PC-3 (cell line): Measurements from ENCODE around the gene GPR101. TPM values are rescaled to one million over a fixed set of nuclear protein-coding genes. Genes with fewer than 3 reads are reported as not detected.

Experiments used
- ATAC-seq: fragments of 200-7000 bp; cut with Tn5 transposase; 2 replicates; pipeline ENCODE4 v1.9.1; 2020; ENCODE audit warnings: mild to moderate bottlenecking, moderate library complexity
- BruUV-seq: library from RNA; stranded (reverse); fragments of 400-500 nt; replicated peaks from 2 replicates; lab custom pipeline; 2021; lab: Mats Ljungman, UMichigan
- CTCF ChIA-PET: fragments of 300-600 bp; sonication (Branson Sonifier 250); formaldehyde crosslinking; loops from one replicate; lab custom pipeline; 2022; ENCODE audit warnings: antibody characterized with exemption; lab: Charles Lee
- POLR2A ChIA-PET: fragments of 300-600 bp; sonication (Branson Sonifier 250); formaldehyde crosslinking; loops from one replicate; lab custom pipeline; 2022; ENCODE audit warnings: antibody characterized with exemption; ENCODE audit not compliant: unreplicated experiment; lab: Charles Lee
- DNase-seq: peaks from one replicate; pipeline ENCODE4 v3.0.0-alpha.2; 2015
- H2AFZ ChIP-seq: fragments of 300-600 bp; sonication (generic); 2 replicates; pipeline ENCODE4 v1.6.0; 2016; ENCODE audit warnings: antibody characterized with exemption, low read length
- H3F3A ChIP-seq: fragments of 300-600 bp; sonication (generic); one replicate; pipeline ENCODE4 v1.6.0; 2017; ENCODE audit warnings: antibody characterized with exemption, low read length, control low read depth, mild to moderate bottlenecking; ENCODE audit not compliant: unreplicated experiment
- H3K27ac ChIP-seq: fragments of 300-600 bp; sonication (generic); 2 replicates; pipeline ENCODE4 v1.5.1; 2016; ENCODE audit warnings: mild to moderate bottlenecking, low read length
- H3K27me3 ChIP-seq: fragments of 300-600 bp; sonication (generic); 2 replicates; pipeline ENCODE4 v1.6.1; 2016; ENCODE audit warnings: low read length, mixed read lengths
- H3K36me3 ChIP-seq: fragments of 300-600 bp; sonication (generic); 2 replicates; pipeline ENCODE4 v1.6.1; 2016; ENCODE audit warnings: low read depth, mixed run types, low read length, mixed read lengths
- H3K4me1 ChIP-seq: fragments of 300-600 bp; sonication (generic); 2 replicates; pipeline ENCODE4 v1.5.1; 2016; ENCODE audit warnings: low read length; ENCODE audit not compliant: insufficient read depth
- H3K4me2 ChIP-seq: fragments of 300-600 bp; sonication (generic); 2 replicates; pipeline ENCODE4 v1.6.0; 2016; ENCODE audit warnings: low read length
- H3K4me3 ChIP-seq: fragments of 300-600 bp; sonication (generic); 2 replicates; pipeline ENCODE4 v1.5.1; 2016; ENCODE audit warnings: mild to moderate bottlenecking, low read length, mixed read lengths
- H3K79me2 ChIP-seq: fragments of 300-600 bp; sonication (generic); 2 replicates; pipeline ENCODE4 v1.6.1; 2017; ENCODE audit warnings: low read length, mixed read lengths
- H3K9ac ChIP-seq: fragments of 300-600 bp; sonication (generic); 2 replicates; pipeline ENCODE4 v1.6.0; 2016; ENCODE audit warnings: mild to moderate bottlenecking, low read length
- H3K9me2 ChIP-seq: fragments of 300-600 bp; sonication (generic); replicated peaks from 2 replicates; pipeline ENCODE4 v1.6.1; 2016; ENCODE audit warnings: mixed run types, low read length, mixed read lengths
- H3K9me3 ChIP-seq: fragments of 300-600 bp; sonication (generic); 2 replicates; pipeline ENCODE4 v1.6.1; 2016; ENCODE audit warnings: low read length, mixed read lengths
- H4K20me1 ChIP-seq: fragments of 300-600 bp; sonication (generic); 2 replicates; pipeline ENCODE4 v1.6.1; 2016; ENCODE audit warnings: low read length, mixed read lengths
- CTCF ChIP-seq: fragments of 300-600 bp; sonication (generic); conservative IDR thresholded peaks from 2 replicates; pipeline ENCODE4 v1.5.1; 2017; ENCODE audit warnings: antibody characterized with exemption, low read depth, mild to moderate bottlenecking, low read length
- EZH2 ChIP-seq: fragments of 300-600 bp; sonication (generic); IDR thresholded peaks from one replicate; pipeline ENCODE4 v1.6.1; 2017; ENCODE audit warnings: antibody characterized with exemption, mild to moderate bottlenecking, low read length; ENCODE audit not compliant: unreplicated experiment
- EZH2phosphoT487 ChIP-seq: fragments of 300-600 bp; sonication (generic); IDR thresholded peaks from 2 replicates; pipeline ENCODE4 v1.6.1; 2018; ENCODE audit warnings: mild to moderate bottlenecking, antibody characterized with exemption, low read length, borderline replicate concordance
- intact Hi-C: fragments of 100-400 bp; cut with micrococcal nuclease; formaldehyde crosslinking; loops from 2 replicates; pipeline ENCODE4 v1.9.0; 2023
- total RNA-seq: library from RNA; depleted of rRNA; stranded (reverse); fragments of >200 nt; gene quantifications from 2 replicates; pipeline ENCODE4 v1.2.3, GENCODE V29; 2014

The GPR101 gene
- total RNA-seq, 1 experiment from 2014 or later, result not detected

DNA sequence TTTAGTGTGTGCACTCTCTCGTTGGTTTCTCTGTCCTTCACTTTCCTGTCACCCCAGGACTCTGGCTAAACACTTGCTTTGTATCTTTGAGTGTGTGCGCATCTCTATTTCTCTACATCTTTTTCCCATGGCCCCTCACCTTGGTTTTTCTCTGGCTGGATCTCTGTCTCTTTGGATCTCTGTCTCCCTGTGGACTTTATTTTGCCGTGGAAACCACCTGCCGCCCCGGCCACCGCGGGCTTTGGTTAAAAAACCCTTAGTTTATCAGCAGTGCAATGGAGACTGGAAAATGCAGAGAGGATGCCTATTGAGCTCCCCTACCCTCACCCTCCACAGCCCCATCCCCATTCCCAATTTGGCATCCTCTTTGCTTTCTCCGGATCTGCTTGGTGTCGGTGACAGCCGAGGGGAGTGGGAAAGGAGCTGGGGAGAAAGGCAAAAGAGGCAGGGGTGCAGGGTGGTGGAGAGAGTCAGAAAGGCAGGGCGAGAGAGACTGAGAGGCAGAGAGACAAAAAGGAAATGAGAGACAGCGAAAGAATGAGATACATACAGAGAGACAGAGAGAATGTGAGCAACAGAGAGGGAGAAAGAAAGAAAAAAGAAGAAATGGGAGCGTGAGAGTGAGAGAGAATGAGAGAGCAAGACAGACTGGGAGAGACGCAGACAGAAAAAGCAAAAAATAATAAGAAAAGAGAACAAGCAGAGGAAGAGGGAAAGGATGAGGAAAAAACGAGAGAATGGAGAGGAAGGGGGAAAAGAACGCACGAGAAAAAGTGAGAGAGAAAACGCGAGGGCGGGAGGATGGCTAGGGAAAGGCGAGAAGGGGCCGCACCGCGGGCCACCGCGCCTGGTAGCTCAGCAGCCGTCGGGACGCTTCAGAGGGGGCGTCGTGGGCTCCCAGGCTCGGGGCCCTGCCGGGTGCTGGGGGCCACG lies 688 bp downstream of the GPR101 start:
- POLR2A ChIA-PET, result no interaction called here
- CTCF ChIA-PET, result no interaction called here
- Histone ChIP-seq H3K4me3 (peak overlapping the region; percentile 66), H3K79me2 (no peaks in the 10 kb centered on the region), H3K9me2 (no peaks in the 10 kb centered on the region), H3K4me2 (peak overlapping the region; percentile 86), H3K9me3 (no peaks in the 10 kb centered on the region), H3K27ac (no peak overlapping the region), H4K20me1 (no peaks in the 10 kb centered on the region), H3K4me1 (peaks cover 10% of the 10 kb centered on the region), H3K36me3 (no peaks in the 10 kb centered on the region), H2AFZ (peak overlapping the region; percentile 78; the same call in 1 of the 2 replicates), H3F3A (no peaks in the 10 kb centered on the region), H3K27me3 (peaks cover 63% of the 10 kb centered on the region), H3K9ac (no peak overlapping the region)
- no peak for DNase-seq
- no peak for TF ChIP-seq CTCF
- no peak for TF ChIP-seq EZH2phosphoT487
- TF ChIP-seq EZH2, result peak; percentile 88
- intact Hi-C loops, result no loop called here
- BruUV-seq, result no TSS peak
- no peak for ATAC-seq

DNA sequence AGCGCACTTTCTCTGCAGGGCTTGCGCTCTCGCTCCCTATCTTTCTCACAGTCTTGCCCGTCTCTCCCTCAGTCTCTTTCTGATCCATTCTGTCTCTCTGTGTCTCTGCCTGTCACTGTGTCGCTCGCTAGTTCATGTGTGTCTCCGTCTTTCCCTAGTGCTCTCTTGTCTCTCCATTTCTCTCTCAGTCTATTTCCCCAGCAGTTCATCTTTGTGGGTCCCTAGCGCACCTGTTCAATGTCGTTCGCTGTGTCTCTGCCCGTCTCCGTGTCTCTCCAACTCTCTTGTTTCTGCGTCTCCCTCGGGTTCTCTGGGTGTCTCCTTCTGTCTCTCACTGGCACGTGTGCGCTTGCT lies 1.5 kb downstream of the GPR101 start:
- no peak overlapping the region for H3K27ac ChIP-seq
- no peaks in the 10 kb centered on the region for H3K79me2 ChIP-seq
- peaks cover 69% of the 10 kb centered on the region for H3K27me3 ChIP-seq
- H3K4me2 ChIP-seq, result peak overlapping the region; percentile 86
- TF ChIP-seq EZH2 (no peak), CTCF (no peak), EZH2phosphoT487 (no peak)
- H3K9me2 ChIP-seq, result no peaks in the 10 kb centered on the region
- no peak for DNase-seq
- peak overlapping the region; percentile 78 for H2AFZ ChIP-seq
- no peaks in the 10 kb centered on the region for H3K36me3 ChIP-seq
- no peak overlapping the region for H3K9ac ChIP-seq
- H3K4me3 ChIP-seq, result peak overlapping the region; percentile 66
- peak; percentile 45 for ATAC-seq
- no TSS peak for BruUV-seq
- intact Hi-C loops, result no loop called here
- peaks cover 10% of the 10 kb centered on the region for H3K4me1 ChIP-seq
- ChIA-PET CTCF (no interaction called here), POLR2A (no interaction called here)
- H4K20me1 ChIP-seq, result no peaks in the 10 kb centered on the region
- H3F3A ChIP-seq, result no peaks in the 10 kb centered on the region
- no peaks in the 10 kb centered on the region for H3K9me3 ChIP-seq
